Omental fat pad (tissue), 4 donors: ENCODE measurements around the gene MMP24OS. TPM values are rescaled to one million over a fixed set of nuclear protein-coding genes. Genes with fewer than 3 reads are reported as not detected.

Experiments
- ATAC-seq: fragments of 150-250 bp; one replicate; pipeline ENCODE4 v1.9.1; 2016; ENCODE audit warnings: mild to moderate bottlenecking, moderate library complexity; ENCODE audit not compliant: low FRiP score
- DNase-seq: peaks from one replicate; pipeline ENCODE4 v3.0.0-alpha.2; 2019; ENCODE audit warnings: low spot score
- total RNA-seq, 4 donors: library from RNA; depleted of rRNA; stranded (reverse); fragments of >200 nt; gene quantifications; one replicate each; pipeline ENCODE4 v1.1.0, GENCODE V29; 2016
- TF ChIP-seq, protein P1 (sequence below), 3 donors: fragments of 450-650 bp; IDR thresholded peaks; one replicate each; pipeline ENCODE4 v1.5.1; 2016 to 2017; ENCODE audit warnings: antibody characterized with exemption in 3 of 3, mild to moderate bottlenecking in 3 of 3, moderate library complexity in 2 of 3

Gene MMP24OS
- total RNA-seq, 4 donors from 2014 or later = 12.8 to 35.6 (median 23.7) TPM

DNA sequence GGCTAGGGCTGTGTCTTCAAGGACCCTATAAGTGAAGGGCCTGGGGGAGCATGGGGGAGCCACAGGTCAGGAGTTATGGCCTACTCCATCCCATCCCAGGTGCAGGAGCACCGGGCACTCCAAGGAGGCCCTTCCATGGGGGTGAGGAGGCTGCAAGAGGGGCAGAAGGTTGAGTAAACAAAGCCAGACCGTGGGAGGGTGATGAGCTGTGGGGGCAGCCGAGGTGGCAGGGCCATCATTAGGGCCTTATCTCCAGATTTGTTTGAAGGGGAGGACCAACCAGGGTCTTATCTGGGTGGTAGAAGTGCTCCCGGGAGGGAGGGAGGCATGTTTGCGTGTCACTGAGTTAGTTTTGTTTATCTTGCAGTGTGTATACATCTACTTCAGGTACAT lies 16.4 kb upstream of the MMP24OS start:
- DNase-seq (no peak), ATAC-seq (no peak)
- TF ChIP-seq, protein P1, sequence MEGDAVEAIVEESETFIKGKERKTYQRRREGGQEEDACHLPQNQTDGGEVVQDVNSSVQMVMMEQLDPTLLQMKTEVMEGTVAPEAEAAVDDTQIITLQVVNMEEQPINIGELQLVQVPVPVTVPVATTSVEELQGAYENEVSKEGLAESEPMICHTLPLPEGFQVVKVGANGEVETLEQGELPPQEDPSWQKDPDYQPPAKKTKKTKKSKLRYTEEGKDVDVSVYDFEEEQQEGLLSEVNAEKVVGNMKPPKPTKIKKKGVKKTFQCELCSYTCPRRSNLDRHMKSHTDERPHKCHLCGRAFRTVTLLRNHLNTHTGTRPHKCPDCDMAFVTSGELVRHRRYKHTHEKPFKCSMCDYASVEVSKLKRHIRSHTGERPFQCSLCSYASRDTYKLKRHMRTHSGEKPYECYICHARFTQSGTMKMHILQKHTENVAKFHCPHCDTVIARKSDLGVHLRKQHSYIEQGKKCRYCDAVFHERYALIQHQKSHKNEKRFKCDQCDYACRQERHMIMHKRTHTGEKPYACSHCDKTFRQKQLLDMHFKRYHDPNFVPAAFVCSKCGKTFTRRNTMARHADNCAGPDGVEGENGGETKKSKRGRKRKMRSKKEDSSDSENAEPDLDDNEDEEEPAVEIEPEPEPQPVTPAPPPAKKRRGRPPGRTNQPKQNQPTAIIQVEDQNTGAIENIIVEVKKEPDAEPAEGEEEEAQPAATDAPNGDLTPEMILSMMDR (IDR thresholded peaks at IDR 0.05) = no peak

DNA sequence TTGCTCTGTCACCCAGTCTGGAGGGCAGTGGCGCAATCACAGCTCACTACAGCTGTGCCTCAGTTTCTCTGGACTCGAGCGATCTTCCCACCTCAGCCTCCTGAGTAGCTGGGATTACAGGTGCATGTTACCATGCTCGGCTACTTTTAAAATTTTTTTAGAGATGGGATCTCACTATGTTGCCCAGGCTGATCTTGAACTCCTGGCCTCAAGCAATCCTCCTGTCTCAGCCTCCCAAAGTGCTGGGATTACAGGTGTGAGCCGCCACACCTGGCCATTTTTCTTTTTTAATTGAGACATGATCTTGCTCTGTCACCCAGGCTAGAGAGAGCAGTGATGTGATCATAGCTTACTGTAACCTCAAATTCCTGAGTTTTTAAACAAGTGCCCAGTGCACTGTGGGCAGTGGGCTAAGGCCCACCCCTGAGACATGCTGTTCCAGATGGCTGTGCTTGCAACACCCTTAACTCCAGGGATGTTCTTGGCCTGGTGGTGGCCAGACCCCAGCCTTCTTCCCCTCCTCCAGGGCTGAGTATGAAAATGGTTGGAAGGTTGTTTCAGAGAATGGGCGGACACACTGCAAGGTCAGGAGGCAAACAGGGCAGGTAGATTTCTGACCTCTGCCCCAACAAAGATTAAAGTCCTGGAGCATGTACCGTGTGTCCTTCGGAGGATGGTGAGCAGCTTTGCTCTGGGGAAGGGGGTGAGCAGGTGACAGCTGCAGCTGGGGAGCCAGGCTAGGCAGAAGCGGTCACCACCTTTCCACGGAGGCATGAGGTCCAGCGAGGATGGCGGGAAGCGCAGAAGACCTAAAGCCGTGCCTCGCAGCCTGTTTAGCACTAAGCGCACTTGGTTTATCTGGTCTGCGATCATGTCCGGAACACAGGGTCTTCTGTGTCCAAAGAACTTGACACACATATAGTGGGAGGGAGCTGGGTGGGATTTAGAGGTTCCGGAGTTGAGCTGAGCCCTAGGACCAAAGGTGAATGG lies 15.7 kb upstream of the MMP24OS start:
- no peak for DNase-seq
- TF ChIP-seq, protein P1 (IDR thresholded peaks at IDR 0.05) = no peak
- ATAC-seq = no peak

DNA sequence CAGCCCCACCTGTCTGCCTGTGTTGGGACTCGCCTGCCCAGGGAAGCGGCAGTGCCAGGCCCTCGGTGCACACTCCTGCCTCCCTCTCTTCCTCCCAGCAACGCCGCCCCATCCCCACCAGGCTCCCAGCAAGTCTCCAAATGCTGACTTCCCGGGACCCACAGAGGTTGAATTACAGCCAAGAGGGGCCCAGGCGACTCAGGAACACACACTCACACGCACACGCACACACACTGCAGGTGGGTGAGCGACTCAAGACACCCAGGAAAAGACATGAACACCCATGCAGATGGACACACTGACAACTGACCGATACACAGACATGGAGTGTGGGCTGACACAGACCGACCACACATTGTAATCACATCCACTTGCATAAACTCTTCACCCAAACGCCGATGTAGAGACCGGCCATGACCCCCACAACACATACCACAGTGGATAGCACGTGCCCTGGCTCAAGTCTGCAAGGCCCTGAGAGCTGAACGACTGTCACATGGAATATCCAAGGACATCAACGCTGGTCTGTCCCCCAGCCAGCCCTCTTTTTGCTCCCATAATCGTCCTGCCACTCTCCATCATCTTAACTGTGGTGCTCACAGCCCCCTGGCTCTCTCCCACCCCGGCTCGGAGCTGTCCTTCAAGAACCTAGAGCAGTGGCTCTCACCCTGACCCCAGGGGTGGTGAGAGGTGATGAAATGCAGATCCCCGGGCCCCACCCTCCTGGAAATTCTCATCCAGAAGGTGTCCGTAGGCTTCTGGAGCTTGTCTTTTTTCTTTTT lies 14.8 kb upstream of the MMP24OS start:
- ATAC-seq = no peak
- TF ChIP-seq, protein P1 (IDR thresholded peaks at IDR 0.05) = no peak
- DNase-seq = no peak

DNA sequence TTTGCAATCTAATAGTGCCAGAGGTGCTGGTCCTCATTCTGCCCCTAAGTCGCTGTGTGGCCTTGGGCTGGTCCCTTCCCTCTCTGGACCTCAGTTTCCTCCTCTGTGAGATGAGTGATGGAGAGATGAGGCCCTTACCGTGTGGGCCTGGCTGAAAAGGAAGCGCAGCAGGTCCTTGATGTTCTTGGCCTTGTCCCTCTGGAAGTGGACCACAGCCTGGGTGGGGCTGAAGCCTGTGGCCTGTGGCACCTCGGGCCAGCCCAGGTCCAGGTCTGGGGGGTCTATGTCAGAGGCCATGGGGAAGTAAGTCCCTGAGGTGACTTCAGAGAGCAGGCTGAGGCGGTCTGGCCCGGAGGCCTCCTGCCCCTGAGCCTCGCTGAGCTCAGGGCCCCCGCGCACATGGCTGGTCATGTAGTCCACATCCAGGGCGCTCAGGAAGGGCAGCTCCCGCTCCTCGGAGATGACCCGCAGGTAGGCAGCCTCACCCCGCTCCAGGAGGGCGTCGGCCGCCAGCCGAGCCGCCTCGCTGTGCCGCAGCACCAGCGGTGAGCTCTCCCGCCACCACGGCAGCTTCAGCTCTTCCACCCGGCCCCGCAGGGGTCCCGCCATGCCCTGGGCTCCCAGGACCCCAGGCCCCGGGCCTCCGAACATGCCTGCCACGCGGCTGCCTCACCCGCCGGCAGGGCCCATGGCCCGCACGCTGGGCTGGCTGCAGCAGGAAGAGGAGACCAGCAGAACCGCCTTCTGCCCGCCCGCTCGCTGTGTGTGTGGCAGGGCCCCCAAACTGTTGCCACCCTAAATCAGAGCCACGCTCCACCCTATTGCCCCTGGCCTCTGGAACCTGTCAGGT lies 14.0 kb upstream of the MMP24OS start, which contains the start of gene FAM83C:
Gene FAM83C, minus strand, starts transcription at position 772 of the 850 bp plus-strand sequence. Its CDS starts 121 bp downstream, at position 651.
- TF ChIP-seq, protein P1 (IDR thresholded peaks at IDR 0.05) = no peak
- ATAC-seq (no peak), DNase-seq (no peak)

DNA sequence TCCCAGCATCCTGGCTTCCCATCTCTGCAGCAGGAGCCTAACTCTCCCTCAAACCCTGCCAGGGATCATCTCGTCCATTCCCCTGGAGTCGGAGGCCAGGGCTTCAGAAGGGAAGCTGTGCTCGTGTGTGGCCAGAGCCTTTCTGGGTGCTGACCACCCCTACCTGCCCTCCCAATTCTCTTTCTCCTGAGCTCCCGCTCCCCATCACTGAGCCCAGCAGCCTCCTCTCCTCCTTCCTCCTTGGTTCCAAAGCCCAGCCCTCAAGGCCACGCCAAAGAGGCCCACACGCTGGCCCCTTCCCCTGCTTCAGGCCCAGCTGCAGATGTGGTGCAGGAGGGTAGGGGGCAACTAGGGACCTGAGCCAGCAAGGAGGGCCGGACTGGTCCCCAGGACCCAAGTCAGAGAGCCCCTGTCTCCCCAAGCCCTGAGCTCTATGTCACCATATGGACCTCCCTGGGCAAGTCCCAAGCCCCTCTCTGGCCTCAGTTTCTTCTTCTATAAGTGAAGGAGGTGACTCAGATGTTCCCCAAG lies 13.0 kb upstream of the MMP24OS start:
- no peak for ATAC-seq
- no peak for DNase-seq
- TF ChIP-seq, protein P1 (IDR thresholded peaks at IDR 0.05) = no peak
